Measurements from ENCODE around the gene CHST8.

CHST8 gene

GRCh38 chr19:33737681-33738371 lies 116.1 kb downstream of the CHST8 start:
- Histone ChIP-seq H3K79me2 (ENCODE audit: insufficient read depth, low read length) (no peaks in the 10 kb centered on the region), H3K27me3 (ENCODE audit: insufficient read depth, low read length, poor library complexity, severe bottlenecking) (no peaks in the 10 kb centered on the region), H3K9me3 (ENCODE audit: insufficient read depth, low read depth, low read length) (no peaks in the 10 kb centered on the region), H3K4me3 (ENCODE audit: low read length, poor library complexity, severe bottlenecking) (no peak overlapping the region), H3F3A (ENCODE audit: low read depth) (no peaks in the 10 kb centered on the region), H3K4me1 (ENCODE audit: insufficient read depth, low read length, poor library complexity, severe bottlenecking) (no peaks in the 10 kb centered on the region), H3K4me2 (ENCODE audit: low read depth, low read length, poor library complexity, severe bottlenecking) (no peak overlapping the region), H2AFZ (ENCODE audit: low read length) (no peak overlapping the region), H4K20me1 (ENCODE audit: insufficient read depth, low read length, poor library complexity, severe bottlenecking) (no peaks in the 10 kb centered on the region), H3K9me2 (replicated peaks; ENCODE audit: low read depth, low read length) (no peaks in the 10 kb centered on the region), H3K36me3 (ENCODE audit: insufficient read depth, low read length) (no peaks in the 10 kb centered on the region), H3K9ac (ENCODE audit: low read depth, low read length, poor library complexity, severe bottlenecking) (no peak overlapping the region)
- TF ChIP-seq CTCF (conservative IDR thresholded peaks at IDR 0.05; ENCODE audit: low read length) (no peak), EZH2phosphoT487 (IDR thresholded peaks at IDR 0.05; ENCODE audit: borderline replicate concordance) (no peak)

- Histone ChIP-seq H3F3A (ENCODE audit: low read depth) (no peaks in the 10 kb centered on the region), H3K36me3 (ENCODE audit: insufficient read depth, low read length) (no peaks in the 10 kb centered on the region), H3K4me1 (ENCODE audit: insufficient read depth, low read length, poor library complexity, severe bottlenecking) (no peaks in the 10 kb centered on the region), H3K9me2 (replicated peaks; ENCODE audit: low read depth, low read length) (no peaks in the 10 kb centered on the region), H3K4me2 (ENCODE audit: low read depth, low read length, poor library complexity, severe bottlenecking) (no peak overlapping the region), H4K20me1 (ENCODE audit: insufficient read depth, low read length, poor library complexity, severe bottlenecking) (no peaks in the 10 kb centered on the region), H3K4me3 (ENCODE audit: low read length, poor library complexity, severe bottlenecking) (no peak overlapping the region), H3K27me3 (ENCODE audit: insufficient read depth, low read length, poor library complexity, severe bottlenecking) (no peaks in the 10 kb centered on the region), H3K9me3 (ENCODE audit: insufficient read depth, low read depth, low read length) (no peaks in the 10 kb centered on the region), H2AFZ (ENCODE audit: low read length) (no peak overlapping the region), H3K79me2 (ENCODE audit: insufficient read depth, low read length) (no peaks in the 10 kb centered on the region), H3K9ac (ENCODE audit: low read depth, low read length, poor library complexity, severe bottlenecking) (no peak overlapping the region)
- TF ChIP-seq CTCF (conservative IDR thresholded peaks at IDR 0.05; ENCODE audit: low read length): no peak
- TF ChIP-seq EZH2phosphoT487 (IDR thresholded peaks at IDR 0.05; ENCODE audit: borderline replicate concordance): no peak
Observed at GRCh38 chr19:33740811-33741396, 119.2 kb downstream of the CHST8 start.

- no peak overlapping the region for H3K4me2 ChIP-seq (ENCODE audit: low read depth, low read length, poor library complexity, severe bottlenecking)
- H3K27me3 ChIP-seq (ENCODE audit: insufficient read depth, low read length, poor library complexity, severe bottlenecking): no peaks in the 10 kb centered on the region
- TF ChIP-seq CTCF (conservative IDR thresholded peaks at IDR 0.05; ENCODE audit: low read length) (no peak), EZH2phosphoT487 (IDR thresholded peaks at IDR 0.05; ENCODE audit: borderline replicate concordance) (no peak)
- H3K36me3 ChIP-seq (ENCODE audit: insufficient read depth, low read length): no peaks in the 10 kb centered on the region
- no peaks in the 10 kb centered on the region for H3K9me3 ChIP-seq (ENCODE audit: insufficient read depth, low read depth, low read length)
- no peaks in the 10 kb centered on the region for H3K4me1 ChIP-seq (ENCODE audit: insufficient read depth, low read length, poor library complexity, severe bottlenecking)
- no peaks in the 10 kb centered on the region for H4K20me1 ChIP-seq (ENCODE audit: insufficient read depth, low read length, poor library complexity, severe bottlenecking)
- no peaks in the 10 kb centered on the region for H3F3A ChIP-seq (ENCODE audit: low read depth)
- no peak overlapping the region for H3K9ac ChIP-seq (ENCODE audit: low read depth, low read length, poor library complexity, severe bottlenecking)
- no peak overlapping the region for H2AFZ ChIP-seq (ENCODE audit: low read length)
- H3K4me3 ChIP-seq (ENCODE audit: low read length, poor library complexity, severe bottlenecking): no peak overlapping the region
- H3K9me2 ChIP-seq (replicated peaks; ENCODE audit: low read depth, low read length): no peaks in the 10 kb centered on the region
- H3K79me2 ChIP-seq (ENCODE audit: insufficient read depth, low read length): no peaks in the 10 kb centered on the region
Observed at GRCh38 chr19:33745297-33745696, 123.5 kb downstream of the CHST8 start.

Measured in Loucy (cell line).